Osteocyte (in vitro differentiated cells): ENCODE data around the gene MTMR4. TPM values are rescaled to one million over a fixed set of nuclear protein-coding genes. Genes with fewer than 3 reads are reported as not detected.

Experiments used
- DNase-seq: peaks from one replicate; pipeline ENCODE4 v3.0.0; 2021; ENCODE audit warnings: mixed read lengths; ENCODE audit not compliant: unreplicated experiment; ENCODE audit errors: extremely low spot score
- H3K27ac Mint-ChIP-seq: one replicate; pipeline ENCODE4 v1.8.0; 2021; ENCODE audit warnings: mild to moderate bottlenecking, mixed read lengths; ENCODE audit not compliant: unreplicated experiment
- H3K27me3 Mint-ChIP-seq: one replicate; pipeline ENCODE4 v1.8.0; 2021; ENCODE audit warnings: mixed read lengths; ENCODE audit not compliant: unreplicated experiment
- H3K36me3 Mint-ChIP-seq: one replicate; pipeline ENCODE4 v1.8.0; 2021; ENCODE audit warnings: mixed read lengths; ENCODE audit not compliant: unreplicated experiment
- H3K4me1 Mint-ChIP-seq: one replicate; pipeline ENCODE4 v1.8.0; 2021; ENCODE audit warnings: mixed read lengths; ENCODE audit not compliant: unreplicated experiment
- H3K4me3 Mint-ChIP-seq: one replicate; pipeline ENCODE4 v1.8.0; 2021; ENCODE audit warnings: mild to moderate bottlenecking, moderate library complexity, mixed read lengths; ENCODE audit not compliant: unreplicated experiment
- H3K9me3 Mint-ChIP-seq: one replicate; pipeline ENCODE4 v1.8.0; 2021; ENCODE audit warnings: mixed read lengths; ENCODE audit not compliant: unreplicated experiment
- total RNA-seq: library from RNA; stranded (reverse); gene quantifications from 2 replicates; pipeline ENCODE4 v1.2.1, GENCODE V29; 2021
- TF ChIP-seq, protein P1 (sequence below): fragments of 200-600 bp; sonication (generic); IDR thresholded peaks from 2 replicates; pipeline ENCODE4 v1.5.0; 2021; ENCODE audit warnings: antibody characterized with exemption, mild to moderate bottlenecking, moderate library complexity

The MTMR4 gene
- total RNA-seq, 1 donor from 2014 or later = 47.4 TPM

DNA sequence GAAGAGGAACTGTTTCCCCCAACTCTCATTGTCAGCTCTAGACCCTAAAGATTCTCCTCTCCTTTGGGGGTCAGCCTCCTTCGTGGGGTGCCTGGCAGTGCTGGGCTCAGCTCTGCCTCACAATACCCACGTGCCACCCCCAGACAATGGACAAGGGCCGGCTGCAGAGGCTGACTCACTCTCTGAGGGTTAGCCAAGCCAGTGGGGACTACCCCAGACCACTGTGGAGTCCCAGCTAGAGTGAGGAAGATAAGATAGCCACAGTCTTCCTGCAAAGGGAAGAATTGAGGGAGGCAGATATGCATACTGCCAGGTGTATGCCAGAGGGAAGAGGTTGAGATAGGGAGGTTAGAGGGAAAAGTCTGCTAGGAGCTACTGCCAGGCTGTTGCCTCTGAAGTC is 13.5 kb upstream of the MTMR4 start:
- no peaks in the 10 kb centered on the region for H3K9me3 Mint-ChIP-seq
- H3K27me3 Mint-ChIP-seq = no peaks in the 10 kb centered on the region
- TF ChIP-seq, protein P1, sequence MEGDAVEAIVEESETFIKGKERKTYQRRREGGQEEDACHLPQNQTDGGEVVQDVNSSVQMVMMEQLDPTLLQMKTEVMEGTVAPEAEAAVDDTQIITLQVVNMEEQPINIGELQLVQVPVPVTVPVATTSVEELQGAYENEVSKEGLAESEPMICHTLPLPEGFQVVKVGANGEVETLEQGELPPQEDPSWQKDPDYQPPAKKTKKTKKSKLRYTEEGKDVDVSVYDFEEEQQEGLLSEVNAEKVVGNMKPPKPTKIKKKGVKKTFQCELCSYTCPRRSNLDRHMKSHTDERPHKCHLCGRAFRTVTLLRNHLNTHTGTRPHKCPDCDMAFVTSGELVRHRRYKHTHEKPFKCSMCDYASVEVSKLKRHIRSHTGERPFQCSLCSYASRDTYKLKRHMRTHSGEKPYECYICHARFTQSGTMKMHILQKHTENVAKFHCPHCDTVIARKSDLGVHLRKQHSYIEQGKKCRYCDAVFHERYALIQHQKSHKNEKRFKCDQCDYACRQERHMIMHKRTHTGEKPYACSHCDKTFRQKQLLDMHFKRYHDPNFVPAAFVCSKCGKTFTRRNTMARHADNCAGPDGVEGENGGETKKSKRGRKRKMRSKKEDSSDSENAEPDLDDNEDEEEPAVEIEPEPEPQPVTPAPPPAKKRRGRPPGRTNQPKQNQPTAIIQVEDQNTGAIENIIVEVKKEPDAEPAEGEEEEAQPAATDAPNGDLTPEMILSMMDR = no peak
- peaks cover under 1% of the 10 kb centered on the region for H3K36me3 Mint-ChIP-seq
- H3K27ac Mint-ChIP-seq = no peak overlapping the region
- DNase-seq = no peak
- H3K4me1 Mint-ChIP-seq = peaks cover 70% of the 10 kb centered on the region
- no peak overlapping the region for H3K4me3 Mint-ChIP-seq

DNA sequence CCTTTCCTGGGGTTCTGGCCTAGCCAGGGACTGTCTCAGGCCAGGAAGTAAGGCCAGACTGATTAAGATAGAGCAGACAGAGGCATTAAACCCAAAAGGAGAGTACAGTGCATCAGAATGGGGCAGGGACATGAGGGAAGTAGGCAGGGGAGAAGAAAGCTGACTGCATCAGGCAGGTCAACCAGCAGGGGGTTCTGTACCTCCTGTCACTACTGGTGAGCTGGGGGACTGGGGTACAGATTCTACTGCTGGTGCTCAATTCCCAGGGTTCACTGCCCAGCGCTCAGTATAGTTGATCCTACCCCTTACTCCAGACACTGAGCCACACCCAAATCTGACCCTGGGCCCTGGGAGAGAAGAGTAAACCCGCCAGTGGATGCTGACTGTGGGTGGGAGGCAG is 12.9 kb upstream of the MTMR4 start:
- Mint-ChIP-seq H3K4me3 (no peak overlapping the region), H3K9me3 (no peaks in the 10 kb centered on the region), H3K27ac (peak overlapping the region; percentile 93), H3K4me1 (peaks cover 70% of the 10 kb centered on the region), H3K27me3 (no peaks in the 10 kb centered on the region), H3K36me3 (peaks cover 4% of the 10 kb centered on the region)
- DNase-seq = no peak
- TF ChIP-seq, protein P1 = no peak

DNA sequence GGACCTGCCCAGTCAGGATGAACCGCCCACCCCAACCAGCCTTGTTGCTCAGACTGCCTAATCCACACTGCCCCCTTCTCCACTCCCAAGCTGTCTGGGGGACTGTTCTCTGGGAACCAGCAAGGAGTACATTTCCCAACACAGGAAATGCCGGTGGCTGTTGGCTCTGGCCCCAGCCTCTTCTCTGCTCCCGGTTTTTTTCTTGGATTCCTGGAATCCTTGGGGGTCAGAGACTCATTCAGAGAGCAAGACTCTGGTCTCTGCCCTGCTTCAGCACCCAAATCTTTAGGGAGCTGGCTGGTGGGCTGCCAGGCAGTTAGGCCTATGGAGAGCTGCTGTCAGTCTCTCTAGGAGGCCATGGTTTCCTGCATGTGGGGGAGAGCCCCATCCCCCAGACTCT is 10.8 kb upstream of the MTMR4 start:
- H3K9me3 Mint-ChIP-seq = no peaks in the 10 kb centered on the region
- peaks cover 4% of the 10 kb centered on the region for H3K36me3 Mint-ChIP-seq
- no peak for DNase-seq
- H3K4me1 Mint-ChIP-seq = peaks cover 64% of the 10 kb centered on the region
- TF ChIP-seq, protein P1 = no peak
- H3K27ac Mint-ChIP-seq = peak overlapping the region; percentile 93
- no peaks in the 10 kb centered on the region for H3K27me3 Mint-ChIP-seq
- peak overlapping the region; percentile 60 for H3K4me3 Mint-ChIP-seq

DNA sequence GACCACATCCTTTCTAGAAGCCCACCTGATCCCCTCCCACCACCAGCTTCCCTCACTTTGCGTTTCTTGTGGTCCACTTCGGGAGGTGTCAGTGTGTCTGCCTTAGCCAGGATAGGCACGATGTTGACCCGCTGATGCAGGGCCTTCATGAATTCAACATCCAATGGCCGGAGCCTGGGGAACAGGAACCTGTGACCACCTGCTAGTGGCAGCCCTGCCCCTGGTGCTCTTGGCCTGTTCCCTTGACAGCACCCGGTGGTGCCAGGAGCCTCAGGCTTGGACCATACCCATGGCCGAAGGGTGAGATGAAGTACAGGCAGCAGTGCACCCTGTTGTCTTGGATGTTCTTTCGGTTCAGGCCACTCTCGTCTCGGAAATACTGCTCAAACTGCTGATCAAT is 7.2 kb upstream of the MTMR4 start:
- Mint-ChIP-seq H3K36me3 (peaks cover 4% of the 10 kb centered on the region), H3K4me3 (no peak overlapping the region), H3K27me3 (no peaks in the 10 kb centered on the region), H3K9me3 (no peaks in the 10 kb centered on the region), H3K4me1 (peaks cover 47% of the 10 kb centered on the region), H3K27ac (no peak overlapping the region)
- no peak for DNase-seq
- TF ChIP-seq, protein P1 = no peak

DNA sequence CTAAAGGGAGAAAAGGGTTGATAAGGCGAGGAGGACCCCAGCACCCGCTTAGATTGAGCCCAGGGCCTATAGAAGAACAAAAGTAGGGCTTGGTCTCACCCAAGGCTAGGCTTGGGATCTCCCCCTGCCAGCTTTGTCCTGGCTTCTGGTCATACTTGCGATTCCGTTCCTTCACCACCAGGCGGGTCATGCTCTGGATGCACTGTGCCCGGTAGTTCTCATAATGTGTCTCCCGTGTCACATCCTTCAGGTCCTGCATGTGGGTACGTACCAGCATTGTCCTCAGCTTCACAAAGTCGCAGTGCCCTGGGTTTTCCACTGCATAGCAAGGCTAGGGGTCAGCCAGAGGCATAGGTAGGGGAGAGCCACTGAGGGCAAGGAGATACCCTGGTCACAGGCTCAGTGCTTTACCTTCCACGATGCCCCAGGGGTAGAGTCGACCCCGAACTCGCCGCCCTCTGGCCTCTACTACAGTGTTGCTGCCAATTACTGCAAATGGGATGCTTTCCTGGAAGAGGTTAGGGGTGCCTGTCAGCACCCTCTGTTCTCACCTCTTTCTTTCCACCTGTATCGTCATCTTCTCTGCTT is 6.5 kb upstream of the MTMR4 start:
- Mint-ChIP-seq H3K36me3 (peaks cover 4% of the 10 kb centered on the region), H3K4me1 (peaks cover 43% of the 10 kb centered on the region)
- no peak for DNase-seq

More for the DNA sequence above, 6.5 kb upstream of the MTMR4 start:
- H3K9me3 Mint-ChIP-seq = no peaks in the 10 kb centered on the region
- H3K27ac Mint-ChIP-seq = peak overlapping the region; percentile 50
- TF ChIP-seq, protein P1 = peak; percentile 39
- H3K27me3 Mint-ChIP-seq = no peaks in the 10 kb centered on the region
- no peak overlapping the region for H3K4me3 Mint-ChIP-seq
